SK-N-SH treated with all-trans-retinoic acid at 6 μM for 48 hours (cell line): ENCODE measurements around the gene OBSCN.
"Not testable (repeated sequence)": the region's sequence is repeated elsewhere in the genome, so short reads cannot be mapped to it uniquely, and the experiment has no call there.

ENCODE experiments used
- ATAC-seq: fragments of 200-7000 bp; cut with Tn5 transposase; 3 replicates; pipeline ENCODE4 v1.9.1; 2020; ENCODE audit warnings: mild to moderate bottlenecking, moderate library complexity
- ARNTL ChIP-seq: fragments of 450-650 bp; formaldehyde crosslinking; IDR thresholded peaks from 2 replicates; pipeline ENCODE4 v1.5.0; 2020; ENCODE audit warnings: low read depth, mild to moderate bottlenecking, moderate library complexity, borderline replicate concordance
- BACH2 ChIP-seq: fragments of 250-450 bp; sonication (Bioruptor Pico); IDR thresholded peaks from 2 replicates; pipeline ENCODE4 v1.9.0; 2021; ENCODE audit warnings: mild to moderate bottlenecking, borderline replicate concordance
- CREB5 ChIP-seq: fragments of 250-450 bp; sonication (Bioruptor Pico); IDR thresholded peaks from 2 replicates; pipeline ENCODE4 v1.5.1; 2020; ENCODE audit warnings: low read depth, mild to moderate bottlenecking, moderate library complexity
- CSDC2 ChIP-seq: fragments of 250-450 bp; sonication (Bioruptor Pico); IDR thresholded peaks from 2 replicates; pipeline ENCODE4 v1.5.0; 2020; ENCODE audit warnings: mild to moderate bottlenecking, moderate library complexity
- CSRNP3 ChIP-seq: fragments of 250-450 bp; sonication (Bioruptor Pico); IDR thresholded peaks from 2 replicates; pipeline ENCODE4 v1.5.1; 2021; ENCODE audit warnings: mild to moderate bottlenecking, moderate library complexity
- ESRRG ChIP-seq: fragments of 250-450 bp; sonication (Bioruptor Pico); IDR thresholded peaks from 2 replicates; pipeline ENCODE4 v1.6.1; 2021; ENCODE audit warnings: mild to moderate bottlenecking
- ISL1 ChIP-seq: fragments of 250-450 bp; sonication (Bioruptor Pico); IDR thresholded peaks from 2 replicates; pipeline ENCODE4 v2.1.2; 2022; ENCODE audit warnings: mild to moderate bottlenecking, moderate library complexity
- PATZ1 ChIP-seq: fragments of 250-450 bp; sonication (Bioruptor Pico); IDR thresholded peaks from 2 replicates; pipeline ENCODE4 v1.8.0; 2020; ENCODE audit warnings: mild to moderate bottlenecking, moderate library complexity, borderline replicate concordance
- POU6F1 ChIP-seq: fragments of 250-450 bp; sonication (Bioruptor Pico); IDR thresholded peaks from 2 replicates; pipeline ENCODE4 v1.8.0; 2021; ENCODE audit warnings: low read depth, mild to moderate bottlenecking, moderate library complexity, borderline replicate concordance
- PPARA ChIP-seq: fragments of 250-450 bp; sonication (Bioruptor Pico); IDR thresholded peaks from 2 replicates; pipeline ENCODE4 v1.5.0; 2020; ENCODE audit warnings: mild to moderate bottlenecking, borderline replicate concordance
- RARB ChIP-seq: fragments of 250-450 bp; sonication (Bioruptor Pico); IDR thresholded peaks from 2 replicates; pipeline ENCODE4 v1.8.0; 2021; ENCODE audit warnings: mild to moderate bottlenecking, moderate library complexity
- SNAI2 ChIP-seq: fragments of 250-450 bp; sonication (Bioruptor Pico); IDR thresholded peaks from 2 replicates; pipeline ENCODE4 v1.5.0; 2020; ENCODE audit warnings: mild to moderate bottlenecking, moderate library complexity
- TOX ChIP-seq: fragments of 250-450 bp; sonication (Bioruptor Pico); IDR thresholded peaks from 2 replicates; pipeline ENCODE4 v1.8.0; 2021; ENCODE audit warnings: mild to moderate bottlenecking, moderate library complexity, borderline replicate concordance
- TSHZ2 ChIP-seq: fragments of 250-450 bp; sonication (Bioruptor Pico); IDR thresholded peaks from 2 replicates; pipeline ENCODE4 v1.5.0; 2020; ENCODE audit warnings: mild to moderate bottlenecking, moderate library complexity
- ZFP3 ChIP-seq: fragments of 250-450 bp; sonication (Bioruptor Pico); IDR thresholded peaks from 2 replicates; pipeline ENCODE4 v1.5.0; 2020; ENCODE audit warnings: mild to moderate bottlenecking, moderate library complexity
- ZFP30 ChIP-seq: fragments of 450-650 bp; formaldehyde crosslinking; IDR thresholded peaks from 2 replicates; pipeline ENCODE4 v1.5.0; 2022; ENCODE audit warnings: mild to moderate bottlenecking, moderate library complexity
- ZNF565 ChIP-seq: fragments of 450-650 bp; formaldehyde crosslinking; conservative IDR thresholded peaks from 2 replicates; pipeline ENCODE4 v1.5.0; 2020; ENCODE audit warnings: low read depth, mild to moderate bottlenecking, moderate library complexity
- ZNF70 ChIP-seq: fragments of 450-650 bp; formaldehyde crosslinking; IDR thresholded peaks from 2 replicates; pipeline ENCODE4 v1.5.0; 2020; ENCODE audit warnings: mild to moderate bottlenecking, moderate library complexity
- ZNF8 ChIP-seq: fragments of 450-650 bp; formaldehyde crosslinking; IDR thresholded peaks from 2 replicates; pipeline ENCODE4 v1.5.0; 2020; ENCODE audit warnings: mild to moderate bottlenecking, moderate library complexity

OBSCN gene

GRCh38 chr1:228185641-228185965 lies 22.2 kb upstream of the OBSCN start:
- TF ChIP-seq PATZ1 (no peak), ZNF565 (CRISPR knock-in tag) (no peak), ZNF8 (CRISPR knock-in tag) (no peak), ARNTL (CRISPR knock-in tag) (no peak), ZFP30 (CRISPR knock-in tag) (no peak), CREB5 (CRISPR knock-in tag) (no peak), CSRNP3 (no peak), ISL1 (no peak), PPARA (CRISPR knock-in tag) (no peak), CSDC2 (CRISPR knock-in tag) (no peak), ESRRG (CRISPR knock-in tag) (no peak)
- no peak for ATAC-seq

- ATAC-seq: not testable (repeated sequence)
These were observed 19.6 kb upstream of the OBSCN start for GRCh38 chr1:228188249-228188648.

GRCh38 chr1:228190182-228190581 lies 17.7 kb upstream of the OBSCN start:
- no peak for ATAC-seq
- no peak for TF ChIP-seq ISL1
- TF ChIP-seq ARNTL (CRISPR knock-in tag): no peak
- no peak for TF ChIP-seq RARB (CRISPR knock-in tag)
- no peak for TF ChIP-seq ZFP3 (CRISPR knock-in tag)
- no peak for TF ChIP-seq ZNF70
- TF ChIP-seq POU6F1: no peak
- TF ChIP-seq TOX: no peak
- no peak for TF ChIP-seq CSDC2 (CRISPR knock-in tag)
- no peak for TF ChIP-seq ESRRG (CRISPR knock-in tag)
- no peak for TF ChIP-seq ZFP30 (CRISPR knock-in tag)
- TF ChIP-seq PATZ1: no peak
- no peak for TF ChIP-seq TSHZ2
- no peak for TF ChIP-seq ZNF8 (CRISPR knock-in tag)
- TF ChIP-seq CSRNP3: no peak
- TF ChIP-seq ZNF565 (CRISPR knock-in tag): no peak
- TF ChIP-seq BACH2 (CRISPR knock-in tag): no peak
- TF ChIP-seq SNAI2 (CRISPR knock-in tag): no peak
